Measurements from ENCODE around the gene SLC44A1.

DNA sequence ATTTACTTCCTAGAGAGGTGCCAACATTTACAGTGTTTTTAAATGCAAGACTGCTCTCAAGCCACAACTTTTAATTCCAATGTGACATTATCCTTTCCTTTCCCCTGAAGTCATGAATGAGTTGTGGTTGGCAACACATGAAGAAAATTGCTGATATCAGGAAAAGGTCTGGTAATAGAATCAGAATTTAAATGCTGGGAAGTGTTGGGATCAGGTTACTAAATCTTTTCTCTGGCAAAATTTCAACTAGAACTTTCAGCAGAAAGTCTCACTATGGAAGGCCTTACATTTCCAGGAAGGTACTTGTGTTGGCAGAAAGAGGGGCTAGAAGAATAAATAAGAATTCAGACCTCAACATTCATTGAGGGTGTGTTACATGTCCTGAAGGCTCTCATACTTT lies 10.6 kb upstream of the SLC44A1 start:
- no peak for TF ChIP-seq EP300 (IDR thresholded peaks at IDR 0.05)
- TF ChIP-seq, protein P1, sequence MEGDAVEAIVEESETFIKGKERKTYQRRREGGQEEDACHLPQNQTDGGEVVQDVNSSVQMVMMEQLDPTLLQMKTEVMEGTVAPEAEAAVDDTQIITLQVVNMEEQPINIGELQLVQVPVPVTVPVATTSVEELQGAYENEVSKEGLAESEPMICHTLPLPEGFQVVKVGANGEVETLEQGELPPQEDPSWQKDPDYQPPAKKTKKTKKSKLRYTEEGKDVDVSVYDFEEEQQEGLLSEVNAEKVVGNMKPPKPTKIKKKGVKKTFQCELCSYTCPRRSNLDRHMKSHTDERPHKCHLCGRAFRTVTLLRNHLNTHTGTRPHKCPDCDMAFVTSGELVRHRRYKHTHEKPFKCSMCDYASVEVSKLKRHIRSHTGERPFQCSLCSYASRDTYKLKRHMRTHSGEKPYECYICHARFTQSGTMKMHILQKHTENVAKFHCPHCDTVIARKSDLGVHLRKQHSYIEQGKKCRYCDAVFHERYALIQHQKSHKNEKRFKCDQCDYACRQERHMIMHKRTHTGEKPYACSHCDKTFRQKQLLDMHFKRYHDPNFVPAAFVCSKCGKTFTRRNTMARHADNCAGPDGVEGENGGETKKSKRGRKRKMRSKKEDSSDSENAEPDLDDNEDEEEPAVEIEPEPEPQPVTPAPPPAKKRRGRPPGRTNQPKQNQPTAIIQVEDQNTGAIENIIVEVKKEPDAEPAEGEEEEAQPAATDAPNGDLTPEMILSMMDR (IDR thresholded peaks at IDR 0.05): no peak

All from tibial nerve (tissue), 4 donors.